HG02884 (cell line): ENCODE results near the gene CTNNA2.

Source experiments
- ATAC-seq: cut with Tn5 transposase; IDR thresholded peaks from one replicate; pipeline ENCODE4 v1.9.1; 2021; ENCODE audit warnings: mild to moderate bottlenecking, moderate library complexity; ENCODE audit not compliant: unreplicated experiment

CTNNA2 gene

DNA sequence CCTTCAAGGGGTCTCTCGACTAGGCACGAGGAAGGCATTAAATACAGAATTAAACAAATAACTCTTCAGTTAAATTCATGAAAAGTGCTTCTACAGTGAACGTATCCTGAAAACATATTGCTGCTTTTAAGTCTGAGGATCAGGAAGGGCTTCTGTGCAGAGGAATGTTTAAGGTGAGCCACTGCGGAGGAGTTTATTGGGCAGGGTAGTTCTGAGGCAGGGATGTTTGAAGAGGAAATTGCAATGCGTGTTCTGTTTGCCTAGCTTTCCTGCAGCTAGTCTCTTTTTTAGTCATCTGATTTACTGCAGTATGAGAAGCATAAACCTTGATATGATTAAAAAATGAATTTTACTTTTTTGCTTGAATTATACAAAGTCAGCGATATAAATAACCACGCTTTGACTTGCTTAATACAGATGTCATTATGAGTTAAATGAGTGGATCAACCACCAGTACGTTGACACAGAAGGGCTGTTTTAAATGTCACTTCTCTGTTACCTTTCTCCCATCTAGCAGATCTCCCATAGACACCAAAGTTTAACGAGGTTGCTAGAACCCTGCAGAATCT lies 98.7 kb downstream of the CTNNA2 start:
- no peak for ATAC-seq

GRCh38 chr2:79612999-79613398 lies 100.1 kb downstream of the CTNNA2 start:
- ATAC-seq: no peak

GRCh38 chr2:79619442-79619841 lies 106.6 kb downstream of the CTNNA2 start:
- ATAC-seq: no peak

DNA sequence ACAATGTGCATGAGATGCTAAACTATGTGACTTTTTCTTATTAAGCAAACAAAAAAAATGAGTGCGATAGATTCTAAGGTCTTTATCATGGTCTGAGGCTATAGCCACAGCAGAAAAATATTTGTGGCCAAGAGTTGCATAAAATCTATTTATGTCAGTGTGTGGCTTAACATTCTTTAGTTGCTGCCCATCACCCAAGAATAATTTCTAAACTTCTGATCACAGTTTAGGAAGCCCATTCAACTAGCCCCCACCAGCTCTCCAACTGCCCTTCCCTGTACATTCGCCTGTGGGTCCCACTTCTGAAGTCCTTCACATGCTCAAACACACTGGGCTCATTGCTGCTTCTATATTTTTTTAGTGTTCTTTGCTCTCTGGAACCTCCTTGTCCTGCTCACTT lies 107.1 kb downstream of the CTNNA2 start:
- ATAC-seq: no peak

DNA sequence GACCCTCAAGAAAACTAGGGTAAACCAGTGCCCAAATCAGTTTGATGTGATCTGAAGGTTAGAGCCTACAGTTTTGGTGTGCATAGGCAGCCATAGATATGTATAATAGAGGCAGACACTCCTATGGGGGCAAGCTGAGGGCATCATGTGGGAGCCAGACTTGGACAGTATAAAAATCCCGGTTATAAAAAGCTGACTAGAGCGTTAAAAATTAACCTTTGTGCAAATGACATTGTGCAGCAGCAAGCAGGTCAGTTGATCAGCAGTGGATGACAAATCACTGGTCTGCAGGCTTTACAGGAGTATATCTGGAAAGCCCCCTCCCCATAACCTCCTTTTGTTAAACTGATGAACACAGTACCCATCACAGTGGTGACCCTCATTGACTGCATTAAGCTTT lies 107.8 kb downstream of the CTNNA2 start:
- no peak for ATAC-seq

GRCh38 chr2:79621252-79621651 lies 108.4 kb downstream of the CTNNA2 start:
- no peak for ATAC-seq

- ATAC-seq: no peak
Observed at GRCh38 chr2:79621755-79622154, 108.9 kb downstream of the CTNNA2 start.

GRCh38 chr2:79622508-79622907 lies 109.7 kb downstream of the CTNNA2 start:
- ATAC-seq: no peak

DNA sequence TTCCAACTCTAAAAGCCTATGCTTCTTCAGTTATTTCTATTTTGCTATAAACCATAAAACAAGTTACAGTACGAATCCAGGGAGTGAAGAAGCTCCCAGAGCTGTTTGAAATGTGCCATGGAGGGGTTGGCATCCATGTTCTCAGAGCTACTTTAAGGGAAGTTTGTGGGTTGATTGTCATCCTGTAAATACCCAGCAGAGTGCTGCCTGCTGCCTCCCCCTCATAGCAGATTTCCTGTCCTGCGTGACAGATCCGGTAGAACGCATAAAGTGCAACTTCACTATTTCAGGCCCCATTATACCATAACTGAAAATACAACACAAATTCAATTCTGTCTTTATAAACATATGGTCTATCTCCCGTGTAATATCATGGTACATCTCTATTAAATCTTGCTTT lies 114.4 kb downstream of the CTNNA2 start:
- no peak for ATAC-seq

- ATAC-seq: no peak
Observed at GRCh38 chr2:79630060-79630459, 117.2 kb downstream of the CTNNA2 start.

- ATAC-seq: no peak
Observed at GRCh38 chr2:79630972-79631557, 118.2 kb downstream of the CTNNA2 start.

- ATAC-seq: no peak
Observed at GRCh38 chr2:79638410-79638809, 125.6 kb downstream of the CTNNA2 start.

- ATAC-seq: no peak
Observed at GRCh38 chr2:79638954-79639353, 126.1 kb downstream of the CTNNA2 start.

- no peak for ATAC-seq
Observed at GRCh38 chr2:79640001-79640400, 127.2 kb downstream of the CTNNA2 start.

- ATAC-seq: no peak
Observed at GRCh38 chr2:79649531-79649930, 136.7 kb downstream of the CTNNA2 start.

- ATAC-seq: no peak
Observed at GRCh38 chr2:79660557-79660956, 147.7 kb downstream of the CTNNA2 start.

GRCh38 chr2:79665091-79665490 lies 152.2 kb downstream of the CTNNA2 start:
- ATAC-seq: no peak

DNA sequence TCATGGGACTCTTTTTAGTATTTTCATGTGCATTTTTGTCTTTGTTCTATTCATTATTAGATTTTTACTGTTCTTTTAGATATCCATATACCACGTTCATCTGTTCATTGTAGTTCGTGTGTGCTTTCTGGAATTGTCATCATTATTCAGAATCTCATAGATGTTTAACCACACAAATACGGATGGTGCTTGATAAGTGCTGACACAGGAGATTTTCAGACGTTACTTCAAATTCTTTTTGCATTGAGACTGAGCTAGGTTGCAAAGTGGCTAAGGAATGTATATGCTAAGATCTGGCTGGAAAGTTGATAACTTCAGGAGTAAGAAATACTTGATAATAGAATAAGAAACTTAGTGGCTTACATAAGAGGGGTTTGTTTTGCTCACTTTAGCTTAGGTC lies 153.6 kb downstream of the CTNNA2 start:
- no peak for ATAC-seq

DNA sequence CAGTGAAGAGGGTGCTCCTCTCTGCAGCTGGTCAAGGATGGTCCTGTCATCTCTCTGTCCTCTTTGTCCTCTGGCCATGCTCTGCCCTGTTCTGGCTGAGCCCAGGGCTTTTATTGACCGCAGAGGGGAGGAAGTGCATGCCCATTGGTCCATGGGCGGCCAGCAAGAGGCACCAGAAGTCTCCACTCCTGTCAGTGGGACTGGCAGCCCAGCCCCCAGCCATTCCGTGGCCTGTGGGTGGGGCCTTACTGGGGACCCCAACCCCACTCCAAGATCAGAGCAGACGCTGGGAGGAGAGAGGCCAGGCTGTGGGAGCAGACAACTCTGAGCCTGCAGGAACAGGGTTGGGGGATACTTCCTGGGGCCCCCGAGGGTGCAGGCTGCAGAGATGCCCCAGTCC lies 156.9 kb downstream of the CTNNA2 start:
- no peak for ATAC-seq

DNA sequence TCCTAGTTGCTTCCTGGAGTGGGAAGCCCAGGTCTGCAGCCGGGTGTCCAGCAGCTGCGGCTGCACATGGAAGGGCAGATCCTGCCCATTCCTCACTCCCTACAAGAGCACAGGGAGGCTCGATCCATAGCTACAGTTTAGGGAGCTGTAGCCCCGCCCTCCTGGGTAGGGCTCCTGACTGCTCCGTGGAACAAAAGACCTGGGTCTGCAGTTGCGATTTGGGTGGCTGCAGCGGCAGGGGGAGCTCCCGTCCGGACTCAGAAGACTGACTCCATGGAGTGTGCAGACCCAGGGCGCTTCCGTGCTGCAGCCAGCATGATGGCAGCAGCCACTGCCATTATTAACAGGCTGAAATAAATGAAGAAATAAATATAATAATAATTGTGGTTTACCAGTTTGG lies 157.3 kb downstream of the CTNNA2 start:
- no peak for ATAC-seq

DNA sequence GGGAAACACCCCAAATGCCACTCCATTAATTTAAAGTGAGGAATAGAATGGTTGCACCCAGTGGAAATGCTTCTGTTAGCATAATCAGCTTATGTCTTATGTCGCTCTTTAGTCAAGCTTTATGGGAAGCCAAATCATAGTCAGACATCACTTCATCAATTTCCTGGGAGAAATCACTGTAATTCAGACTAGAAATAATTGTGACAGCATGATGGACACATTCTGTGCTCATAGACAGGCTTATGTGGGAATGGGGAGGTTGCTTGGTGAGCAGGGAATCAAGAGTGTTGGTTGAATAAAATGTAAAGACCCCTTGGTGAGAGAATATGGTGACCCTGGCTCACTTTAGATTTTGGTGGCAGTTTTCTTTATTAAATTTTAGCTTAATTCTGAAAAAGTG lies 174.0 kb downstream of the CTNNA2 start:
- no peak for ATAC-seq

GRCh38 chr2:79695248-79695647 lies 182.4 kb downstream of the CTNNA2 start:
- ATAC-seq: no peak

DNA sequence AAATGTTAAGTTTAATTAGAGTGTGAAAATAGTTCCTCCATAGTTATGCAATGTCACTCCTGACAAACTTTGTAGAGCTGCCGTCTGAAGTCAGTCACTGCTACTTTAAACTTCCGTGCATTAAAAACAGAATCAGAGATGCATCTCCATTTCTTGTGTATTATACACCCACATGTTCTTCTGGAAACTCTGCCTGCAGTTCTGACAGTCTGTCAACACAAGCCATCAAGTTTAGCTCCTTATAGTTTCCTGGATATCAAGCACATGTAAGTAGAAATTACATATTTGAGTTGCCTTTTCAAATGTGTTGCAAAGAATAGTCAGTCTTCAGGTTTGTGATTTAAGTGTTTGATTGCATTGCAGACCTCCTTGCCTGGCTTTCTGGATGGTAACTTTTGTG lies 184.3 kb downstream of the CTNNA2 start:
- no peak for ATAC-seq
